IMR-90 (cell line): ENCODE results near the gene BMP10. TPM values are rescaled to one million over a fixed set of nuclear protein-coding genes. Genes with fewer than 3 reads are reported as not detected.

Experiments used
- ATAC-seq: fragments of 200-7000 bp; cut with Tn5 transposase; 2 replicates; pipeline ENCODE4 v1.9.1; 2020; ENCODE audit warnings: low read depth, mild to moderate bottlenecking, moderate library complexity
- BruUV-seq: library from RNA; stranded (reverse); fragments of 400-500 nt; replicated peaks from 2 replicates; lab custom pipeline; 2021; lab: Mats Ljungman, UMichigan
- CTCF ChIA-PET: fragments of 300-600 bp; formaldehyde crosslinking; extraction: SDS; loops from one replicate; lab custom pipeline; 2021; ENCODE audit warnings: antibody characterized with exemption; lab: Yijun Ruan, JAX
- POLR2A ChIA-PET: fragments of 300-600 bp; sonication (Branson Sonifier 250); formaldehyde crosslinking; loops from one replicate; lab custom pipeline; 2022; ENCODE audit warnings: antibody characterized with exemption; ENCODE audit not compliant: unreplicated experiment; lab: Charles Lee
- DNase-seq: peaks from one replicate; pipeline ENCODE4 v3.0.0; 2013
- H2AFZ ChIP-seq: replicated peaks from 2 replicates; pipeline ENCODE3; 2013; ENCODE audit warnings: low read length, mild to moderate bottlenecking; ENCODE audit not compliant: poor library complexity
- H2AK5ac ChIP-seq: 2 replicates; pipeline ENCODE4 v1.6.1; 2013; ENCODE audit warnings: low read depth, low read length, inconsistent platforms
- H2AK9ac ChIP-seq: replicated peaks from 2 replicates; pipeline ENCODE3; 2013; ENCODE audit warnings: mild to moderate bottlenecking, low read depth, low read length, moderate library complexity; ENCODE audit not compliant: poor library complexity
- H2BK120ac ChIP-seq: 2 replicates; pipeline ENCODE4 v1.6.1; 2013; ENCODE audit warnings: low read depth, low read length, inconsistent platforms
- H2BK15ac ChIP-seq: 3 replicates; pipeline ENCODE4 v1.6.1; 2013; ENCODE audit warnings: low read depth, low read length, inconsistent platforms
- H2BK20ac ChIP-seq: 2 replicates; pipeline ENCODE4 v1.6.1; 2013; ENCODE audit warnings: low read depth, mild to moderate bottlenecking, inconsistent platforms, low read length, moderate library complexity
- H2BK5ac ChIP-seq: 2 replicates; pipeline ENCODE4 v1.6.1; 2013; ENCODE audit warnings: mild to moderate bottlenecking, low read depth, low read length, inconsistent platforms; ENCODE audit not compliant: poor library complexity, severe bottlenecking
- H3K14ac ChIP-seq: replicated peaks from 2 replicates; pipeline ENCODE4 v1.6.1; 2013; ENCODE audit warnings: low read depth, low read length, inconsistent platforms
- H3K18ac ChIP-seq: 2 replicates; pipeline ENCODE4 v1.6.1; 2013; ENCODE audit warnings: low read depth, low read length, control low read depth
- H3K23ac ChIP-seq: 2 replicates; pipeline ENCODE4 v1.6.1; 2013; ENCODE audit warnings: low read depth, low read length, inconsistent platforms
- H3K27ac ChIP-seq: 2 replicates; pipeline ENCODE4 v1.5.1; 2013; ENCODE audit warnings: mild to moderate bottlenecking, control low read depth, low read length; ENCODE audit not compliant: insufficient read depth
- H3K27me3 ChIP-seq: 2 replicates; pipeline ENCODE4 v1.6.1; 2013; ENCODE audit warnings: low read length; ENCODE audit not compliant: control insufficient read depth, insufficient read depth
- H3K36me3 ChIP-seq: 2 replicates; pipeline ENCODE4 v1.6.1; 2013; ENCODE audit warnings: low read length, mixed read lengths; ENCODE audit not compliant: control insufficient read depth, insufficient read depth
- H3K4ac ChIP-seq: 2 replicates; pipeline ENCODE4 v1.6.1; 2013; ENCODE audit warnings: low read depth, low read length, inconsistent platforms
- H3K4me1 ChIP-seq: 2 replicates; pipeline ENCODE4 v1.6.1; 2013; ENCODE audit warnings: low read length, mixed read lengths; ENCODE audit not compliant: control insufficient read depth, insufficient read depth
- H3K4me2 ChIP-seq: 2 replicates; pipeline ENCODE4 v1.6.1; 2013; ENCODE audit warnings: low read depth, mild to moderate bottlenecking, control low read depth, low read length, moderate library complexity
- H3K4me3 ChIP-seq: 2 replicates; pipeline ENCODE4 v1.5.1; 2013; ENCODE audit warnings: low read depth, mild to moderate bottlenecking, control low read depth, low read length, moderate library complexity; ENCODE audit not compliant: insufficient read depth
- H3K56ac ChIP-seq: 2 replicates; pipeline ENCODE4 v1.6.1; 2013; ENCODE audit warnings: low read length, inconsistent platforms; ENCODE audit not compliant: insufficient read depth; ENCODE audit errors: extremely low read depth
- H3K79me1 ChIP-seq, 2 experiments: 2 replicates each; pipeline ENCODE4 v1.6.1; 2013; ENCODE audit warnings: low read length in 2 of 2, inconsistent platforms in 1 of 2, low read depth in 1 of 2
- H3K9ac ChIP-seq: 2 replicates; pipeline ENCODE4 v1.6.1; 2013; ENCODE audit warnings: low read depth, low read length, control low read depth
- H3K9me1 ChIP-seq: 2 replicates; pipeline ENCODE4 v1.6.1; 2013; ENCODE audit warnings: low read length, inconsistent platforms; ENCODE audit not compliant: insufficient read depth
- H3K9me3 ChIP-seq: 2 replicates; pipeline ENCODE4 v1.6.1; 2013; ENCODE audit warnings: low read length; ENCODE audit not compliant: control insufficient read depth, insufficient read depth
- H4K20me1 ChIP-seq: 2 replicates; pipeline ENCODE4 v1.6.1; 2013; ENCODE audit warnings: low read length, inconsistent platforms; ENCODE audit not compliant: insufficient read depth
- H4K5ac ChIP-seq: 2 replicates; pipeline ENCODE4 v1.6.1; 2013; ENCODE audit warnings: mild to moderate bottlenecking, low read depth, low read length, control low read depth
- H4K8ac ChIP-seq, 2 experiments: 2 replicates each; pipeline ENCODE4 v1.6.1; 2013; ENCODE audit warnings: low read depth in 2 of 2, low read length in 2 of 2, control low read depth in 1 of 2, inconsistent platforms in 1 of 2
- H4K91ac ChIP-seq: 2 replicates; pipeline ENCODE4 v1.6.1; 2013; ENCODE audit warnings: low read depth, low read length, inconsistent platforms; ENCODE audit not compliant: insufficient read depth
- BHLHE40 ChIP-seq: fragments of 150-350 bp; IDR thresholded peaks from 2 replicates; pipeline ENCODE4 v1.6.1; 2016; ENCODE audit warnings: mild to moderate bottlenecking, low read depth, low read length
- MXI1 ChIP-seq: IDR thresholded peaks from 2 replicates; pipeline ENCODE4 v1.6.1; 2012; ENCODE audit warnings: low read depth, mild to moderate bottlenecking, low read length, moderate library complexity, borderline replicate concordance
- WGBS, 2 experiments: methylation state at CpG; one replicate each; pipeline versions ENCODE4 v1.1.5 to v1.1.7; 2013; ENCODE audit warnings: missing lambda C conversion rate in 2 of 2; ENCODE audit not compliant: insufficient read length in 1 of 2; ENCODE audit errors: extremely low coverage in 2 of 2; 5-methylcytosine and 5-hydroxymethylcytosine counted together
- dilution Hi-C: fragments of 300-500 bp; cut with HindIII; formaldehyde crosslinking; loops from one replicate; pipeline ENCODE4 v1.14.3; 2018; ENCODE audit warnings: low sequenced_read_pairs; ENCODE audit not compliant: unreplicated experiment
- in situ Hi-C: fragments of 300-500 bp; cut with MboI; formaldehyde crosslinking; loops from 3 replicates; pipeline ENCODE4 v1.14.3; 2019; ENCODE audit warnings: low sequenced_read_pairs, inconsistent platforms, mixed read lengths
- intact Hi-C: fragments of 100-400 bp; cut with micrococcal nuclease; formaldehyde crosslinking; loops from 2 replicates; pipeline ENCODE4 v1.10.0; 2022
- polyA plus RNA-seq, 3 experiments: library from polyadenylated mRNA; depleted of rRNA; stranded (reverse); fragments of >200 nt; gene quantifications; 2 replicates each; pipeline ENCODE4 v1.2.3, GENCODE V29; 2012; ENCODE audit warnings: low replicate concordance in 1 of 3
- total RNA-seq: library from RNA; depleted of rRNA; stranded (reverse); fragments of >200 nt; gene quantifications from 2 replicates; pipeline ENCODE4 v1.2.3, GENCODE V29; 2012

Gene BMP10
- total and polyA plus RNA-seq, 2 of the 4 experiments (the other 2 are of a cell fraction): not detected

DNA sequence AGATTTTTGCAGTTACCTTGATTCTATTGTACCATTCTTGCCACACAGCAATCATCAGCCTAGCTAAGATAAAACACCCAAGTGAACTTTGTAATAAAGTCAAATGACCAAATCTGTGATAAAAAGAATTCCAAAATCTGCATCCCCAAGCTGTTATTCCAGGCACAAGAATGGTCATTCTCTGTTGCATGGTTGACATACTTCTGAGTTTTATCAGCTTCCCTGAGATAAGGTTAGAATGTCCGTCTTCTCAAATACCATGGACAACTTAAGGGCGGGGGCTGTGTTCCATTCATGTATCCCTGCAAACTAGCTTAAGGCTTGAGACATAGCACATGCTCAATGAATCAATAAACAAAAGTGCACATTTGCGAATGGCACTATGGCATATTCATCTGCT is 8.1 kb upstream of the BMP10 start:
- WGBS, 2 experiments: 60% methylated on average over 1 of the region's 3 CpGs; no CpG with 5 or more reads in 1 of the 2 experiments
- H3K14ac ChIP-seq: no peak overlapping the region
- H2AK9ac ChIP-seq: no peak overlapping the region
- no peak overlapping the region for H4K91ac ChIP-seq
- H3K23ac ChIP-seq: no peak overlapping the region
- no peak overlapping the region for H4K5ac ChIP-seq
- H3K4me3 ChIP-seq: no peak overlapping the region
- no peaks in the 10 kb centered on the region for H3K27me3 ChIP-seq
- H3K27ac ChIP-seq: no peak overlapping the region
- no peak overlapping the region for H2AK5ac ChIP-seq
- ChIA-PET POLR2A (no interaction called here), CTCF (interaction anchor here (0.8 to 1.4 kb wide), 3 partner anchors 9 to 45 kb away, joined by 3 to 5 read pairs (median 3); no protein-coding TSS in a partner anchor)
- ATAC-seq (peak; percentile 90), DNase-seq (peak; percentile 76)
- H4K20me1 ChIP-seq: no peaks in the 10 kb centered on the region
- no peaks in the 10 kb centered on the region for H3K9me1 ChIP-seq
- peak overlapping the region in 1 of 2 experiments; percentile 54; a peak in 1 of 4 replicates for H4K8ac ChIP-seq
- H3K4me1 ChIP-seq: peaks cover 7% of the 10 kb centered on the region
- no peak overlapping the region for H3K9ac ChIP-seq
- peak overlapping the region; percentile 11; the same call in 1 of the 2 replicates for H3K4ac ChIP-seq
- H2BK5ac ChIP-seq: peak overlapping the region; percentile 30
- H3K9me3 ChIP-seq: 0 out of 2 replicates have a peak, but pooled peaks cover 2% of the 10 kb centered on the region
- H3K18ac ChIP-seq: no peak overlapping the region
- peak overlapping the region; percentile 50; the same call in 1 of the 2 replicates for H2BK20ac ChIP-seq
- no peak overlapping the region for H3K56ac ChIP-seq
- H3K36me3 ChIP-seq: no peaks in the 10 kb centered on the region
- H3K4me2 ChIP-seq: peak overlapping the region; percentile 6; the same call in 1 of the 2 replicates
- TF ChIP-seq BHLHE40 (0 out of 2 replicates have a peak, but pooled peaks have one; percentile 10), MXI1 (no peak)
- peak overlapping the region; percentile 77; the same call in 1 of the 2 replicates for H2BK120ac ChIP-seq
- H2BK15ac ChIP-seq: no peak overlapping the region
- intact Hi-C loops (no loop called here), in situ Hi-C loops (no loop called here), dilution Hi-C loops (no loop called here)
- no peak overlapping the region for H2AFZ ChIP-seq
- H3K79me1 ChIP-seq: no peaks in the 10 kb centered on the region
- no TSS peak for BruUV-seq
